GOT3 (cell line): ENCODE results near the gene PPP2R5E.
"Not testable (repeated sequence)": the region's sequence is repeated elsewhere in the genome, so short reads cannot be mapped to it uniquely, and the experiment has no call there.

Source experiments
- DNase-seq: peaks from one replicate; lab custom pipeline; 2025; ENCODE audit warnings: mixed read lengths; lab: John Stamatoyannopoulos, UW

PPP2R5E gene

DNA sequence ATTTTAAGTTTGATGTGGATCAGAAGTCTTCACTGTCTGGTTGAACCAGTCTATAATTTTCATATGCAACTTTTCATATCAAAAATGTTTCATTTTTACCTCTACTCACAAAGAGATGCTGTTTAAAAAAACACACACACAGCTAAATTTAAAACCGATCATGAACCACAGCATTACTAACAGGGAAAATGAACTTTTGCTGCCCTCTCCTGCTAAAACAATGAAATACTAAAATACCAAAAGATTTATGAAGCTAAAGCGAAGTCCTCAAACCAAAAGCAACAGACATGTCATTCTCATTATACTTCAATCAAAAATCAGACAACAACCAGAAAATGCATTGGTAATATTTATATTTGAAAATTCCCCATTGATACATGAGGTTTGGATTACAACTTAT, 171.6 kb downstream of the PPP2R5E start:
- not testable (repeated sequence) for DNase-seq

DNA sequence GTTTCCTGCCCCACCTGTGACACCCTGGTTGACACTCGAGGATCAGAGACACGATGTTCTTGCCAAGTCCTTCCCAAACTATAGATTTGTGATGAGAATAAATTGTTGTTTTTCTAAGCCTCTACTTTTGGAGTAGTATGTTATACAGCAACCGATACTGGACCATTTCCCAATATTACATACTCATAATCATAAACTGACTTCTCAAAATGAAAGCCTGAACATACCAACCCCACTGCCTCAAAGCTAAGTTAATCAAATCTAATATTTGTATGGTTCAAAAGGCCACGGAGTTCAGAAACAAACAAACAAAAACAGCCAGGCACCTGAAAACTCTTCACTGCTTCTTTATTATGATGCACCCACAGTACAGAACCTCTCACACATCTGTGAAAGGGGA, 172.1 kb downstream of the PPP2R5E start:
- DNase-seq: no peak

DNA sequence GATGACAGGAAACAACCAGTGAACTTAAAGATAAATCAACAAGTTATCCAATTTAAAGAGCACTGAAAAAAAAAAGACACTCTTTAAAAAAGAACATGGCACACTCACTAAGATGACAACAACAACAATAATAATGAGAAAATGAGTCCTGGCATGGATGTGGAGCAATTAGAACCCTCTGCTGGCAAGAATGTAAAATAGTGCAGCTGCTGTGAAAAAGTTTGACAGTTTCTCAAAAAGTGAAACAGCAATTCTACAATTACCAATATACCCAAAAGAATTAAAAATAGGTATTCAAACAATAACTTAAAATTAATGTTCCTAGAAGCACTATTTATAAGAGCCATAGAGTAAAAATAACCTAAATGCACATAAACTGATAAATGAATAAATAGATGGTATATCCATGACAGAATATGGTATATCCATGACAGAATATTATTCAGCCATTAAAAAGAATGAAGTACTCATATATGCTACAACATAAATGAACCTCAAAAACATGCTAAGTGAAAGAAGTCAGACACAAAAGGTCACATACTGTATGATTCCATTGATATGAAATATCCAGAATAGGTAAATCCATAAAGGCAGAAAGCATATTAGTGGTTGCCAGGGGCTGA, 175.3 kb downstream of the PPP2R5E start:
- DNase-seq: no peak

DNA sequence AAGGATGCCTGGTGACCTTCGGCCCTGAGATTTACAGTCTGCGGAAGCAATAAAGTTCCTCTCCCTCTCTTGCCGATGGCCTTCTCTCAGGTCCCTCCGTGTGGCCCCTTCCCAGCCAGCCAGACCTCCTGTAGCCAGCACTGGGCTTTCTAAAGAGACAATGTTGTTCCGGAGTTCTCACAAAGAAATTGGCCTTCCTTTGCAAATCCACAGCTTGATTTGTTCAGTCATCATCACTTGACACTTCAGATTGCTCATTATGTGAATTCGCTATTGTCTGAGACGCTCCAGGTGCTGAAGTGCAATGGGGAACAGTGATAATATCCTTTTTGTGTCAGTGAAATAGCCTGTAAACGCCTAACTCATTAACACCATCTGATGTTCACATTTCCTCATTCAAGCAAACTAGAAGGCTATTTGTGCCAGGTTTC, 180.8 kb downstream of the PPP2R5E start:
- DNase-seq: no peak

DNA sequence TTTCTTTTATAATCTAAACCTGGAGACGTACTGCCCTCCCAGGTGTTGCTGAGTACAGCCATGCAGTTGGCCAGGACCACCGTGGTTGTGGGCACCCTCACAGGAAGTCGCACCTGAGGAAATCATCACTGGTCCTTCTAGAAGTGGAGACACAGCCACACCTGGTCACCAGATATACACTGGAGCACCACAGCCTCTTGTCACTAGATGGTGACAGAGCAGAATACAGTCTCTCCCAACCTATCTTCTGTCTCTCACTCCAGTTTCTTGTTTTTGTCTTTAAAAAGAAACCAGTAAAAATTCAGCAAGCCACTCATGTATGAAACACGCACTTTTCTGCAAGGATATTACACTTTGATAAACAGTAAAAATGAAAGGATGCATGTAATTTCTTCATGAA, 181.4 kb downstream of the PPP2R5E start:
- DNase-seq: no peak

DNA sequence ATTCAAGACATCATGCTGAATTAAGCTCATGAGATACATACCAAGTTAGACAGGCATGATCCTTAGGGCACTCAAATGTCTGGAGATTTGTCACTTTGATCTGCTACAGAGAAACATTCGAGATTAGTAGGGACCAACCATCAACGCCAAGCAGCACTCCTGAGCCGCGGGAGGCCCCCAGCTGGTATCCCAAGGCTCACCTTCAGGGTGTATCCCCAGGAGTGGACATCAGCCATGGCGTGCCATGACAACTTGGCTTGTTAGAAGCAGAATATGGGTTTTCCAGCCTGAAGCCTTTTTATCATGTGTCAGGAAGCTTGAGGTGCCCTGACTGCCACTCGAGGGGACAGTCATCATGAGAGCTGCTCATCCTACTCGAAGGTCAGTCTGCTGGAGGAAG, 185.3 kb downstream of the PPP2R5E start:
- no peak for DNase-seq

DNA sequence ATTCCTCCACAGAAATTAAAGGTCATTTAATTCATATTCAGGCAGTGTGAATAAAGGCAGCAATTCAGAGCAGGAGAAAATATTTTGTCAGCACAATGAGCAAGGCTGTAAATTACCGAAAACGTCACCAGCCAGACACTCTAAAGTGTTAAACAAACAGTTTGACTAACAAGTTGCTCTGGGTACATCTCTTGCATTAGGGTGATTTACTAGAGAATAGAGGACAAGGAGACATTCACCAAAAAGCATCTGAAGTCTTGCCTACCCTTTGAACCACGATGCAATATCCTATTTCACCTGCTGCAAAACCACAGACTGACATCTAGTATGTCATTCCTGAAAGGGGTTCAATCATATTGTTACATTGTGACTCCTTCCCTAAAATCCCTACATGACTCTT, 197.4 kb downstream of the PPP2R5E start:
- no peak for DNase-seq

DNA sequence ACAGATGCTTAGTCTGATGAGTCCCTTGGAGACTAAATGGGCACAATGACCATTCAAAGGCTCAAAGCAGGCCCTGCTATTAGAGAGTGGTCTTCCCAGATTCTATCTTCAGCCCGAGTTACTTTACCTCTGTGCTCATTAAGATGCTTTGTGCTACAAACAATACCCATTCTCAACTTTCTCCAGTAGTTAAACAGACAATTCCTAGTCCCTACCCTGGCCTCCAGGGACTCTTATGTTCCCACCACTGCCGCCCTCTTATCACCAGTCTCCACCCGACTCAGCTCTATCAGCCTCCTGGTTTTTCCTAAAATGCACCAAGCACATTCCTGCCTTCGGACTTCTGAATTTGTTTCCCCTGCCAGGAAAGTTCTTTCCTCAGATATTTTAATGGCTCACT, 198.8 kb downstream of the PPP2R5E start:
- no peak for DNase-seq

DNA sequence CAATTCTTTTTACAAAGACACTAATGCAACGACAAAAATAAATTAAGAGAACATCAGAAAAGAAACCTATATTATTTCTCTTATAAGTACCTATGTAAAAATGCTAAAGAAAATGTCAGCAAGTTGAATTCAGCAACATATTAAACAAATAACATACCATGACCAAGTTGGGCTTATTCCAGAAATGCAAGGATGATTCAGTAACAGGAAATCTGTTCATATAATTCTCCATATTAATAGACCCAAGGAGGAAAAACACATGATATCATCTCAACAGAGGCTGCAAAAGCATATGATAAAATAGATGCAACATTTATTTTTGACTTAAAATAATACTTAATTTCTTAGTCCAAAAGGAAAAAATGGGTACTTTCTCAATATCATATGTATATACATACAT, 199.3 kb downstream of the PPP2R5E start:
- DNase-seq: no peak

DNA sequence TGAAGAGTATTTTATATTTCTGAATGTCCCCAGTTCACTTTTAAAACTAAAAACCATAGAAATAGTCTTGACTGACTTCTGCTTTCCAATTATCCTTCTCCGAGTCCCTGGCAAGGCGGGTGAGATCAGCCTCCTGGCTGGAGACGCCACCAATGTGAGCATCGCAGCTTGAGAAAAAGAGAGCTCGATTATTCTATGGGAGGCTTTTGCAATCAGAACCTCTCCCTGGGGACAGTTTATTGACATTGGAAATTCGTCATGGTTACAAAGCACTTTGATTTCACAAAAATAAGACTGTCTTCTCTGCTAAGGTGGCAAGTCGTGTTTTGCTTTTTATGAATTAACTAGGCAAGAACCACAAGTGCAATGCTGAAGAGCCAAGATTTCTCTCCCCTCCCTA, 200.8 kb downstream of the PPP2R5E start:
- DNase-seq: no peak

DNA sequence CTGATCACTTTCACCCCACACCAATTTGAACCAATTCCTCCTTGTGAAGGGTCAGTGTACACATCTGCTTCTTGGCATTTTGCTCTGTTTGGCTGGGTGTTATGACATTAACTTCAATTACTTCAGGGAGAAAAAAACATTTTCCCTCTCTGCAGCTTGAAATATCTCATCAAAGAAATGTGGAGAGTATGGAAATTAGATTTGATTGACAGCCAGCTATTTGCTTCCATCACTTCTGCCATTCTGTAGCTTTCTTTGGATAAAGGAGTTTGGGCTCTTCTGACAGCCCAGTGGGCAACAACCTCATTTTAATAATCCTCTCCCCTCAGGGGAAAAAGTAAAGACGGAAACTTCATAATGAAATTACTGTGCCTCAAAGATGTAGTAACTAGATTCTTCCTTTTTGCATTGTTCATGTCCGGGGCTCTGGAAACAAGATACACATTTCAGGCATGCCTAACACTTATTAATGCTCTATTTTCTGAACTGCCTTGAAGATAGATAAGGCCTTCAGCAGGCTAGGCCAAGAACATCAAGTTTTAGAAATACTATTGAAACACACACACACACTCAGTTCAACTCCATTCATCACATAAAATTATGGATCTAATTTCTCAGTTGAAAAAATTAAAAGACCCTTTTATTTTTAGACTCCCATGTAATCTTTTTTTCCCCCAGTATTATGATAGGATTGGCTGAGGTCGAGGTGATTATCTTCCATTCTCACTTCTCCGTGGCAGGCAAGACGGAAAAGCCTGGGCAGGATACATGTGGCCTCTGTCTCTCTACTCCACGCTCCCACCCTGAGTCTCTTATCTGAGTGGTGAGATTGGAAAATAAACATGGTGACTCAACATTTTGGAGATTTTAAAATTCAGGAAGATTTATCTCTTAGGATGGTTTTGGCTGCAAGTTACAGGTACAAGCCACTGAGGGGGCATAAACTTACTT, 214.1 kb downstream of the PPP2R5E start:
- no peak for DNase-seq

DNA sequence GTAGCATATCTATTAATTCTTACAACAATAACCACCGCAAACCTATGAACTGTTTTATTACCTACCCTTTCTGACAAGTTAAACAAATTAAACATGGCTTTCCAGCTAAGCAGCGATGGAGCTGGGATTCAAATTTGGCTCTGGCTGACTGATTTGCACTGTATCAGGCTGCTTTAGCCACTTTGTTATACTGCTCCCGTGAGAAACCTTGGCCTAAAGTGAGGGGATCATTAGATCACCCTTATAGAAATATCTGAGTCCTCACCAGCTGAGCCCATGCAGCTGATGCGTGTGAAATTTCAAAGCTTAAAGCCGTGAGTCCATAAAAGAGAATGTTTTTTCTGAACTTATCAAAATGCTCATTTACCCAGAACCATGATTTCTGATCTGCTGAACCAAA, 216.3 kb downstream of the PPP2R5E start:
- no peak for DNase-seq

DNA sequence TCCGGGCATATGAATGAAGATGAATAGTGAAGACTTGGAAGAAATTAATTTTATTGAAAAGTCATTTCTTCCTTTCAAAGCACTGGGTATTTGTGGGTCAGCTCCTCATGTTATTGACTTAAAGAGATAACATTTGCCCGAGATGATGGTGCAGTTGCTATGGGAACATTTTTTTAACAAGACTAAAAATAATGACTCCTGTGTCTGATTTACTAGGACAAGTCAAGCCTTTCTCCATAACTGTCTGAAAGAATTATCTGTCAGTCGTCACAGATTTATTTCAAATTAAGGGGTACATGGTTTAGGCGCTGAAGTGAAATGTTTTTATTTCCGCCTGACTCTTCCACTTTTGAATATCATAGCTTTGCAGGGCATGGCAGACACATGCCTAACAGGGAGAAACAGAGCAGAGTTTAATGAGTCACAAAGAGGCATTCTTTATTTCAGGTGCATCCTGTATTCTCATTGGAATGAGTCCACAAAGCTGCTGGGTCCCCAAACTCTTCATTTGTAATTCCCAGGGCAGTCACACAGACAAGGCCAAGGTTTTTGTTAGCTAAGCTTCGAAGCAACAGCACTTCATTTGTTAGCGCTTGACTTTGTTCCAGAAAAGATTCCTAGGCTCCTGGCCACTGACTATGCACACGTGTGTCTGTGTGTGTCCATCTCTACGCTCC, 220.1 kb downstream of the PPP2R5E start:
- no peak for DNase-seq

DNA sequence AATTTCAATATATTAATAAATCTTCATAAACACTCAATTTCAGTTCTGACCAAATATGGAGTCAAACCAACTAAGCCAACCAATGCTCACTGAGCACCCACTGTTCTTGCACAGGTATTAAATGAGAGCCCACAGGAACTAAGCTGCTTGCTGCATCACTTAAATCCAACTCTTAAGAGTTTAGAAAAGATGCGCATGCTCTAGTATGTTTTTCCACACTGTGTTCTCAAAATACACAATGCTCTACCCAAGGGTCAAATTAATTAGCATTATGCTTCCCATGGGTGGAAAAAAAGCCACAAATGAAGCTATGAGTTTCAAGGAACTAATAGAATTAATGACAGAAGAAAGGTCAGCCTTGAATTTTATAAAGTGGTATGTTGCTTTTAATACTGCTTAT, 220.7 kb downstream of the PPP2R5E start:
- no peak for DNase-seq
